ENCODE data around the gene SLC19A1.

GRCh38 chr21:45572231-45572630, 30.0 kb upstream of the SLC19A1 start:
- no peak for TF ChIP-seq CTCF (IDR thresholded peaks at IDR 0.05 in 8 of 11, conservative IDR thresholded peaks at IDR 0.05 in 3 of 11)
- TF ChIP-seq POLR2A (IDR thresholded peaks at IDR 0.05), result no peak
- TF ChIP-seq POLR2AphosphoS5 (IDR thresholded peaks at IDR 0.05), result no peak
